Ramos (cell line): ENCODE results near the gene ATXN1.

Experiments
- in situ Hi-C: fragments of 300-500 bp; cut with MboI; formaldehyde crosslinking; loops from one replicate; pipeline ENCODE4 v1.14.3; 2022; ENCODE audit warnings: low sequenced_read_pairs; ENCODE audit not compliant: unreplicated experiment

Gene ATXN1

GRCh38 chr6:16521528-16521927 is 239.7 kb downstream of the ATXN1 start:
- in situ Hi-C loops: no loop called here

GRCh38 chr6:16519265-16520242 is 241.7 kb downstream of the ATXN1 start:
- in situ Hi-C loops: no loop called here

- in situ Hi-C loops: no loop called here
These were observed 243.0 kb downstream of the ATXN1 start for GRCh38 chr6:16518265-16518664.

GRCh38 chr6:16514249-16514648 is 247.0 kb downstream of the ATXN1 start:
- in situ Hi-C loops: no loop called here

GRCh38 chr6:16512544-16513290 is 248.5 kb downstream of the ATXN1 start:
- in situ Hi-C loops: no loop called here

GRCh38 chr6:16511723-16512489 is 249.4 kb downstream of the ATXN1 start:
- in situ Hi-C loops: no loop called here

GRCh38 chr6:16511040-16511660 is 250.1 kb downstream of the ATXN1 start:
- in situ Hi-C loops: no loop called here

- in situ Hi-C loops: no loop called here
These were observed 251.0 kb downstream of the ATXN1 start for GRCh38 chr6:16510245-16510644.

- in situ Hi-C loops: no loop called here
These were observed 252.3 kb downstream of the ATXN1 start for GRCh38 chr6:16508959-16509358.

GRCh38 chr6:16505711-16506357 is 255.4 kb downstream of the ATXN1 start:
- in situ Hi-C loops: no loop called here

GRCh38 chr6:16504609-16505008 is 256.7 kb downstream of the ATXN1 start:
- in situ Hi-C loops: no loop called here

- in situ Hi-C loops: no loop called here
These were observed 257.3 kb downstream of the ATXN1 start for GRCh38 chr6:16503970-16504415.

- in situ Hi-C loops: no loop called here
These were observed 258.0 kb downstream of the ATXN1 start for GRCh38 chr6:16503241-16503775.

GRCh38 chr6:16498957-16499356 is 262.3 kb downstream of the ATXN1 start:
- in situ Hi-C loops: no loop called here

GRCh38 chr6:16498237-16498636 is 263.0 kb downstream of the ATXN1 start:
- in situ Hi-C loops: no loop called here

- in situ Hi-C loops: no loop called here
These were observed 264.1 kb downstream of the ATXN1 start for GRCh38 chr6:16496991-16497801.

GRCh38 chr6:16496210-16496609 is 265.1 kb downstream of the ATXN1 start:
- in situ Hi-C loops: no loop called here

- in situ Hi-C loops: no loop called here
These were observed 266.5 kb downstream of the ATXN1 start for GRCh38 chr6:16494793-16495192.
